ENCODE measurements around the gene SLC37A3.
A peak's percentile ranks its signal among the peaks of the same experiment; 100 is the strongest.
"Not testable (repeated sequence)": the region's sequence is repeated elsewhere in the genome, so short reads cannot be mapped to it uniquely, and the experiment has no call there.

The SLC37A3 gene

GRCh38 chr7:140397784-140398750 lies at the start of gene SLC37A3:
TSS of gene SLC37A3 (minus strand) at chr7:140398530. CDS start at chr7:140382526, 16,004 bp downstream.
- DNase-seq (ENCODE audit: low spot score) = peak; percentile 55

DNA sequence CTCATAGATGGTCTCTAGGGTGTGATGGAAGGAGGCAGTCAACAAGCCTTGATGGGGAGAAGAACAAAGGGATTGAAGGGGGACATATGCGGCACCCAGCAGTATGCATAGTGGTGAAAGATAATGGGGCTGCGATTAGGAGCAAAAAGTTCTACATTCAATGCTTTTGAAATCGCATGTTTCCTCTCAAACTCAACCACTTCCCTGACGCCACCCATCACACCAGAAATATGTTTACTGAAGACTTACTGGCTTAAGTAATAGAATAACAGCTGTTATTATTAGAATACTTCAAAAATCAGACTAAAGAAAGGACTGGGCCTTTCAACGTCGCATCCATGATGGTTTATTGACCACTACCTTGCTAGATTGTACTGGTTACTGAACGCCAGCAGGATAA lies 49.5 kb upstream of the SLC37A3 start:
- DNase-seq (ENCODE audit: low spot score) = no peak

DNA sequence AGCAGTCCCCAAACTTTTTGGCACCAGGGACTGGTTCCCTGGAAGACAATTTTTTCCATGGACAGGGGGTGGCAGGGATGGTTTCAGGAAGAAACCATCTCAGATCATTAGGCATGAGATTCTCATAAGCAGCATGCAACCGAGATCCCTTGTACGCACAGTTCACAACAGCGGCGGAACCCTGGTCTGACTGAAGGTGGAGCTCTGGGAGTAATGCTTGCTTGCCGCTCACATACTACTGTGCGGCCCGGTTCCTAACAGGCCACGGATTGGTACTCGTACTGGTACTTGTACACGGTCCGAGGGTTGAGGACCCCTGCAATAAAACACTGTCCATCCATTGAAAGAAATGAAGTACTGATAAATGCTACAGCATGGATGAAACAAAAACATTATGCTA lies 48.1 kb upstream of the SLC37A3 start:
- DNase-seq (ENCODE audit: low spot score) = no peak

GRCh38 chr7:140441519-140441918 lies 43.2 kb upstream of the SLC37A3 start:
- DNase-seq (ENCODE audit: low spot score) = no peak

- no peak for DNase-seq (ENCODE audit: low spot score)
These were observed 42.3 kb upstream of the SLC37A3 start for GRCh38 chr7:140440593-140440992.

DNA sequence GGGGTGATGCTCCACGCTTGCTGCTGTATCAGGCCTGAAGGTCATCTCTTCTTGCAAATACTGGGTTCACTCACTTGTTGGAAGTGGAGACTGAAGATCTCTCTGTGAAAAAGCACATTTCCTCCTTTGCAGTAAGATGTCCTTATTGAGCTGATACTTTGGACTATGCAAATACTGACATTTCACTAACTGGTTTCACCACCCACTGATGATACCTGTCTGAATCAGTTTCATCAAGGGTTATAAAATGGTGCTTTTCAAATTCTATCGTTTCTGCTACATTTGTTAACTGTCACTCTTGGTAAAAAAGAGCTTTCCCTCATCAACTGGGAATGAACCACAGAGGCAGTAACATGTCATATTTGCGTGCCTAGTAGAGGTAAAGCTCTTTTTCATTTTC lies 41.0 kb upstream of the SLC37A3 start:
- DNase-seq (ENCODE audit: low spot score) = no peak

DNA sequence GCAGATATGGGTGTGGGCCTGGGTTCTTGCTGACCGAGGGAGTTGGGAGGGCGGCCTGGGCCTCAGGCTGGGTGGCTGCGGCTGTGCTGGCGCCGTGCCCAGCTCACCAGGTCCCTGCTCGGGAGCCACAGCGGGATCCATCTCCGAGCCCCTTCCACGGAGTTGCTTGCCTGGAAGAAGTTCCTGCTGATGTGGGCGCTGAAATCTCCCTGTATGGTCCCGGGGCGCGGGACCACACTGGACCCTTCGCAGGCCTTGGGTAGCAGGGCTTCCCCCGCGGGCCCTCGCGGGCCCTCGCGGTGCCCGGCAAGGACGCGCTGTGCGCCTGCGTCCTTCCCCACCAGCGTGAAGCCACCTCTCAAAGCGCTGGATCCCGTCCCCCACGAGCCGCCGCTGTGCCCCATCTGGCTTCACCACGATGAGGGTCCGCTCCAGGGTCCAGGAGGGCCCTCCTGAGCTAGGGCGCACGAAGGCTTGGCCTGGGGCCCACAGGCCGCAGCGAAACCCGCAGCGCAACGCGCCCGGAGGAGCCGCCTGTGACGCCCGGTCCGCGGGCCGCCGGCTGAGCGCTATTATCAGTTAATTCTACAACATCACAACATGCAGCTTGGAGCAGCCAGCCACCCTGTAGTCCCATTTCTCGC lies 37.0 kb upstream of the SLC37A3 start:
- no peak for DNase-seq (ENCODE audit: low spot score)

- DNase-seq (ENCODE audit: low spot score) = no peak
These were observed 35.1 kb upstream of the SLC37A3 start for GRCh38 chr7:140433396-140433795.

DNA sequence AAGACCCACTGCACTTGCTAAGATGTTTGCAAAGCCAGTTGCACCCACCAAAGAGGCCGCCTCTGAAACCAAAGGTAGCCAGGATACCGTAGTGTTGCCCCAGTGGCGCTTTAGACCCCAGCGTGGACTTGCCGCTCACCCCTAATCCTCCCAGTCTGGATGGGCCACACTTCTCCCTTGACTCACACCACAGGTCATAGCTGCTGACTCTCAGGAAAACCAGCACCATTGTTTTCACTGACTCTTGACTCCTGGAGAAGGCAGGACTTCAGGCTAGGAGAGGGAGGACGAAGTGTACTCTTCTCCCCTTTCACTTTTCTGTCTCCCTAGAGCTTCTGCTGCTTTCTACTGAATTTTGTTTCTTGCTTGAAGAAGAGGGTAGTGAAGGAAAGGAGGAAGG lies 27.8 kb upstream of the SLC37A3 start:
- DNase-seq (ENCODE audit: low spot score) = no peak

GRCh38 chr7:140425718-140426117 lies 27.4 kb upstream of the SLC37A3 start:
- no peak for DNase-seq (ENCODE audit: low spot score)

DNA sequence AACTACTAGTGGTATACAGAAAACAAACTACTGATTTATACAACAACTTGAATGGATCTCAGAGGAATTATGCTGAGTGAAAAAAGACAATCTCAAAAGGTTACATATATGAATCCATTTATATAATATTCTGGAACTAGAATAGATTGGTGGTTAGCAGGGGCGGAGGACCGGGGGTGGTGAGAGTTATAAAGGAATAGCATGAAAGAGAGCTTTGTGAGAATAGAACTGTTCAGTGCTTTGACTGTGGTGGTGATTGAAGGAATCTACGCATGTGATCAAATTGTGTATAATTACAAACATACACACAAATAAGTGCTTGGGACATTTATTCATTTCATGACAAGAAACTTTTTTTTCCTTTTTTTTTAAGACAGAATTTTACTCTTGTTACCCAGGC lies 25.2 kb upstream of the SLC37A3 start:
- DNase-seq (ENCODE audit: low spot score) = no peak

GRCh38 chr7:140421521-140421920 lies 23.2 kb upstream of the SLC37A3 start:
- no peak for DNase-seq (ENCODE audit: low spot score)

- no peak for DNase-seq (ENCODE audit: low spot score)
These were observed 20.3 kb upstream of the SLC37A3 start for GRCh38 chr7:140418653-140419052.

GRCh38 chr7:140418156-140418472 lies 19.8 kb upstream of the SLC37A3 start:
- not testable (repeated sequence) for DNase-seq (ENCODE audit: low spot score)

DNA sequence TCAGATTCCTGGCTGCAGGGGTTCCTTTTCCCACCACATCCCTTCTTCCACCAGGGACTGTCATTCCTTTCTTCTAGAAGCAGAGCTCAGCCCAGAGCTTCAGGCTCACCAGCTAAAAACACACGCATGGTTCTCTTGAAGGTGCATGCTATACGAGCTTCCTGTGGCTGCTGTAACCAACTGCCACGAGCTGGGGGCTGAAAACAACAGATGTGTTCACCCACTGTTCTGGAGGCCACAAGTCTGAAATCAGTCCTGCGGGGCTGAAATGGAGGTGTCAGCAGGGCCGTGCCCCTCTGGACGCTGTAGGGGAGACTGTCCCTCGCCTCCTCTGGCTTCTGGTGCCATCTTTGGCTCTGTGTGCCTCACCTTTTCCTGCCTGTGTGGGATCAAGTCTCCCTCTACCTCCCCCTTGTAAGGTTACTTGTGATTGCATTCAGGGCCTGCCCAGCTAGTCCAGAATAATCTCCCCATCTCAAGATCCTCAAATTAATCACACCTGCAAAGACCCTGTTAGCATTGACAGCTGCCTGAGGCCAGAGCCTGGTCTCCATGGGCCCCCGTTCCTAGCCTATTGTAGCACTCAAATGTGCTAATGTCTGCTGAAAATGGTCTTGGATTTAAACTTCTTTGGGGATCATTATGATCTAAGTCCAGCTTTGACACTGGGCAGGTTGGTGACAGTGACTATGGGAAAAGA lies 19.3 kb upstream of the SLC37A3 start:
- no peak for DNase-seq (ENCODE audit: low spot score)

DNA sequence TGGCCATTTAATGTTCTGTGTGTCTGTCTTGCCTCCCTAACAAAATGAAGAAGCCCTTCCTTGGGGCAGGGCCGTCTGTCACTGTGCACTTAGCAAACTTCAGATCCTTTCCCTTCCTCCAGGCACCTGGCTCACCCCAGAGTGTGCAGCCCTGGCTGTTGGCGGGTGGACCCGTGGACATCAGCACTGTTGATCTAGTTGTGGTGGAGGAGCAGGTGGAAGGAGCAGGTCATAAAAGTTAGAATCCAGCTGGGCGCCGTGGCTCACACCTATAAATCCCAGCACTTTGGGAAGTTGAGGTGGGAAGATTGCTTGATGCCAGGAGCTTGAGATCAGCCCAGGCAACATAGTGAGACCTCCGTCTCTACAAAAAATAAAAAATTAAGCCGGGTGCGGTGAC lies 18.2 kb upstream of the SLC37A3 start:
- no peak for DNase-seq (ENCODE audit: low spot score)

GRCh38 chr7:140415816-140416215 lies 17.5 kb upstream of the SLC37A3 start:
- DNase-seq (ENCODE audit: low spot score) = not testable (repeated sequence)

DNA sequence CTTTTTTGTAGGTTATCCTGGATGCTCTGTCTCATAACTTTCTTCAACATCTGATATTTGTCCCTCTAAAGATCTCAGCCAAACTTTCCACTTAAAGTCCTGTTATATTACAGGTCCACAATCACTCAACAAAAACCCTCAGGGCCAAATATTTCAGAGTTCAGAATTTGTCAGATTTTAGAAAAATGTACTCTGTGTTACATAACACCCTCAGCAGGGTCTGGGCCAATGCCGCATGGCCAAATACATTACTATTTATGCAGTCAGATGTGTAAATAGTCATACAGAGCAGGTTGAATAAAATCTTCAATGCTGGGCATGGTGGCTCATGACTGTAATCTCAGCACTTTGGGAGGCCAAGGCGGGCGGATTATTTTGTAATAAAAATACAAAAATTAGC lies 17.0 kb upstream of the SLC37A3 start:
- DNase-seq (ENCODE audit: low spot score) = no peak

- DNase-seq (ENCODE audit: low spot score) = no peak
These were observed 6.3 kb upstream of the SLC37A3 start for GRCh38 chr7:140404565-140405065.

DNA sequence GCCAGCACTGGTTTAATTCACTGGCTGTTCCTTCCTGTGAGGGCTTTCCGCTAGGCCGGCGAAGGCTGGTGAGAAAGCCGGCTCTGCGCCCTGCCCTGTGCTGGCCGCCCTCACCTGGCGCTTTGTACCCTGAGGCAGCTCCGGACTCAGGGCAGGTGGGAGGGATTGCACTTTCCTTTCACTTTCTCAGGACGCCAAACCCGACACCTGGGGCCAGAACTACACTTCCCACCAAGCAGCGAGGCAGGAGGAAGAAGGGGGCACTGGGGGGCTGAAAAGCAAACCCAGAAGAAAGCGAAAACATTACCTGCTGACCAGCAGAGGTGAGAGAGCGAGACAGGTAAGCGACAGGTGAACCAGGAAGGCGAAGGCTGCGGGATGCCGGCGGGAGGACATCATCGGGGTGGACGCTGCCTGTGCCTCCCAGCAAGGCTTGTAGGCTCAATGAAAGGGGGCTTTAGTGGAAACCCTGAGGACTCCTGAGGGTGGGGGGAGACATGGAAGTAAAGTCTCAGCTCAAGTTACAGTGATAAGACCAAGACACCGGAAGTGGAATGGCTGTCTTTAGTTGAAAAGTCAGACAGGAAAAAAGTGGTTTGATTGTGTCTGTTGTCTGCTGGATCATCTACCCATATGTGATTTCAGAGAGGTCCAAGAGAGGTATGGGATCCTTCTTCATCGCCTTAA lies 5.7 kb upstream of the SLC37A3 start, which contains the start of gene RAB19:
RAB19 (plus strand) TSS at position 181 of the 687 bp plus-strand sequence. CDS start 3,589 bp downstream, outside the sequence.
- no peak for DNase-seq (ENCODE audit: low spot score)

DNA sequence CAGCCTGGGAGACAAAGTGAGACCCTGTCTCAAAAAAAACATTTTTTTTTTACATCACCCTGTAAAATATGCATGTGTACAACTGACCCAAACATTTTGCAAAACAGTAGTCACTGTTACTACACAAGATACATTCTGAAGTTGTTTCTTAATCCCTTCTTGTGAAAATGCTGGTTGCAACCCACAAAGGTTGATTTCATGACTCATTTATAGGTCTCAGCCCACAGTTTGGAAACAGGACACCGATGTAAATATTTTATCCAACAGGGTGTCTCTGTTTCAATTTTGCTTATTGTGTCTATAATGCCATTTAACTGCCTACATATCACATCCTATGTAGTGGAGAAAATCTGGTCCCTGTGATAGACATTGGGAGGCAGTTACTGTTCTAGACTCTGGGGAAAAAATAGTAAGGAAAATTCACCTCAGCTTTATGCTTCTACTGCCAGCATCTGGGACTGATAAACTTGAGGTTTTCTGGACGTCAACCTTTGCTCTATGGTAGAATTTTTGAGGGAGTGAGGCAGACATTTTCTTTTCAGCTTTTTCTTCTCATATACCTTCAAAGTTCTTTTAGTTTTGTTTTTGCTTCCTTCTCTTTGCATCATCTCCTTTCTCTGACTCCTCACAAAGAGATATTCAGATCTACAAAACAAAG lies 4.0 kb upstream of the SLC37A3 start:
- no peak for DNase-seq (ENCODE audit: low spot score)

All from pons (tissue), 1 donor.